Endometrial microvascular endothelial cells (primary cell): ENCODE data around the gene CDKL1. TPM values are rescaled to one million over a fixed set of nuclear protein-coding genes. Genes with fewer than 3 reads are reported as not detected.
"Not testable (repeated sequence)": the region's sequence is repeated elsewhere in the genome, so short reads cannot be mapped to it uniquely, and the experiment has no call there.

Source experiments
- in situ Hi-C: cut with HindIII; loops from 2 replicates; pipeline ENCODE4 v1.10.0; 2017; ENCODE audit warnings: low sequenced_read_pairs, low pct_unique_long_range_greater_than_20kb; ENCODE audit errors: inconsistent ontology term
- total RNA-seq: library from RNA; depleted of rRNA; stranded (reverse); fragments of >200 nt; gene quantifications from one replicate; pipeline ENCODE4 v1.2.3, GENCODE V29; 2015; ENCODE audit errors: inconsistent ontology term

Gene CDKL1
- total RNA-seq, 1 donor from 2014 or later, result 22.7 TPM

GRCh38 chr14:50389668-50390441 lies 6.8 kb downstream of the CDKL1 start:
- in situ Hi-C loops, result no loop called here

GRCh38 chr14:50388256-50388931 lies 8.3 kb downstream of the CDKL1 start:
- in situ Hi-C loops, result no loop called here

GRCh38 chr14:50387548-50387947 lies 9.1 kb downstream of the CDKL1 start:
- in situ Hi-C loops, result no loop called here

- in situ Hi-C loops, result no loop called here
These were observed 13.0 kb downstream of the CDKL1 start for GRCh38 chr14:50383618-50384225.

- in situ Hi-C loops, result no loop called here
These were observed 14.8 kb downstream of the CDKL1 start for GRCh38 chr14:50381823-50382287.

- in situ Hi-C loops, result no loop called here
These were observed 15.7 kb downstream of the CDKL1 start for GRCh38 chr14:50381008-50381407.

GRCh38 chr14:50380455-50380854 lies 16.2 kb downstream of the CDKL1 start:
- in situ Hi-C loops, result no loop called here

- in situ Hi-C loops, result no loop called here
These were observed 17.1 kb downstream of the CDKL1 start for GRCh38 chr14:50379563-50379962.

GRCh38 chr14:50377550-50378085 lies 19.1 kb downstream of the CDKL1 start:
- in situ Hi-C loops, result no loop called here

- in situ Hi-C loops, result no loop called here
These were observed 20.9 kb downstream of the CDKL1 start for GRCh38 chr14:50375760-50376159.

GRCh38 chr14:50373959-50374358 lies 22.7 kb downstream of the CDKL1 start:
- in situ Hi-C loops, result no loop called here

- in situ Hi-C loops, result no loop called here
These were observed 25.1 kb downstream of the CDKL1 start for GRCh38 chr14:50371546-50371945.

GRCh38 chr14:50366589-50366988 lies 30.1 kb downstream of the CDKL1 start:
- in situ Hi-C loops, result no loop called here

GRCh38 chr14:50366115-50366514 lies 30.6 kb downstream of the CDKL1 start:
- in situ Hi-C loops, result no loop called here

- in situ Hi-C loops, result not testable (repeated sequence)
These were observed 31.1 kb downstream of the CDKL1 start for GRCh38 chr14:50365572-50365971.

- in situ Hi-C loops, result no loop called here
These were observed 31.9 kb downstream of the CDKL1 start for GRCh38 chr14:50364792-50365191.

GRCh38 chr14:50363714-50364111 lies 33.0 kb downstream of the CDKL1 start:
- in situ Hi-C loops, result no loop called here

GRCh38 chr14:50362764-50363713 lies 33.6 kb downstream of the CDKL1 start:
- in situ Hi-C loops, result no loop called here
